Coronary artery (tissue), 2 donors: ENCODE results near the gene AOX1.
"Not testable (repeated sequence)": the region's sequence is repeated elsewhere in the genome, so short reads cannot be mapped to it uniquely, and the experiment has no call there.

Experiments used
- DNase-seq: peaks from one replicate; pipeline ENCODE4 v3.0.0-alpha.2; 2017; ENCODE audit warnings: low spot score
- H3K27ac ChIP-seq, 2 donors: fragments of 200-600 bp; sonication (generic); one replicate each; pipeline ENCODE4 v1.5.1; 2016 to 2019
- H3K4me3 ChIP-seq: fragments of 200-600 bp; sonication (generic); 2 replicates; pipeline ENCODE4 v1.5.1; 2016; ENCODE audit warnings: mild to moderate bottlenecking, moderate library complexity
- CTCF ChIP-seq: fragments of 200-600 bp; sonication (generic); IDR thresholded peaks from one replicate; pipeline ENCODE4 v1.5.1; 2019; ENCODE audit warnings: antibody characterized with exemption

The AOX1 gene

GRCh38 chr2:200637901-200638300 lies 52.1 kb downstream of the AOX1 start:
- no peak for DNase-seq
- Histone ChIP-seq H3K4me3 (no peak overlapping the region), H3K27ac (no peak overlapping the region)
- TF ChIP-seq CTCF = no peak

- TF ChIP-seq CTCF = no peak
- DNase-seq = no peak
- no peak overlapping the region for H3K4me3 ChIP-seq
Measured at GRCh38 chr2:200640176-200640575, 54.4 kb downstream of the AOX1 start.

GRCh38 chr2:200640901-200641300 lies 55.1 kb downstream of the AOX1 start:
- DNase-seq = no peak
- no peak for TF ChIP-seq CTCF
- H3K4me3 ChIP-seq = no peak overlapping the region
- no peak overlapping the region for H3K27ac ChIP-seq

More at GRCh38 chr2:200640176-200640575, 54.4 kb downstream of the AOX1 start:
- no peak overlapping the region for H3K27ac ChIP-seq

GRCh38 chr2:200648518-200649281 lies 62.9 kb downstream of the AOX1 start:
- not testable (repeated sequence) for H3K4me3 ChIP-seq, H3K27ac ChIP-seq, DNase-seq

- TF ChIP-seq CTCF = no peak
- H3K4me3 ChIP-seq = no peak overlapping the region
- H3K27ac ChIP-seq = no peak overlapping the region
- DNase-seq = no peak
Measured at GRCh38 chr2:200649724-200650123, 63.9 kb downstream of the AOX1 start.

- no peak for DNase-seq
- Histone ChIP-seq H3K4me3 (no peak overlapping the region), H3K27ac (no peak overlapping the region)
- no peak for TF ChIP-seq CTCF
Measured at GRCh38 chr2:200650195-200650594, 64.4 kb downstream of the AOX1 start.

GRCh38 chr2:200652158-200652557 lies 66.3 kb downstream of the AOX1 start:
- TF ChIP-seq CTCF = no peak
- Histone ChIP-seq H3K27ac (no peak overlapping the region), H3K4me3 (no peak overlapping the region)
- no peak for DNase-seq
